Lung (tissue), 12 donors: ENCODE measurements around the gene TDRD9. TPM values are rescaled to one million over a fixed set of nuclear protein-coding genes. Genes with fewer than 3 reads are reported as not detected.
A peak's percentile ranks its signal among the peaks of the same experiment; 100 is the strongest.
"Not testable (repeated sequence)": the region's sequence is repeated elsewhere in the genome, so short reads cannot be mapped to it uniquely, and the experiment has no call there.

ENCODE experiments used
- ATAC-seq: fragments of 200-7000 bp; cut with Tn5 transposase; one replicate; pipeline ENCODE4 v1.9.1; 2020; ENCODE audit warnings: moderate number of reproducible peaks; ENCODE audit not compliant: insufficient read depth, low FRiP score
- DNase-seq, 3 donors: peaks; one replicate each; pipeline ENCODE4 v3.0.0-alpha.2; 2013 to 2017
- H3K27ac ChIP-seq, 2 donors: one replicate each; pipeline ENCODE4 v1.5.1; 2013; ENCODE audit warnings: mild to moderate bottlenecking in 2 of 2, moderate library complexity in 2 of 2, control low read depth in 1 of 2, inconsistent platforms in 1 of 2, low read depth in 1 of 2, low read length in 1 of 2
- H3K27me3 ChIP-seq, 3 donors: one replicate each; pipeline ENCODE4 v1.5.1; 2013; ENCODE audit warnings: low read length in 2 of 3; ENCODE audit not compliant: control insufficient read depth in 3 of 3, insufficient read depth in 3 of 3
- H3K36me3 ChIP-seq, 4 donors: one replicate each; pipeline ENCODE4 v1.5.1; 2013; ENCODE audit warnings: low read length in 4 of 4, mild to moderate bottlenecking in 1 of 4, moderate library complexity in 1 of 4; ENCODE audit not compliant: control insufficient read depth in 4 of 4, insufficient read depth in 4 of 4
- H3K4me1 ChIP-seq, 5 donors: one replicate each; pipeline ENCODE4 v1.5.1; 2013; ENCODE audit warnings: low read length in 5 of 5, mild to moderate bottlenecking in 2 of 5, moderate library complexity in 1 of 5; ENCODE audit not compliant: control insufficient read depth in 5 of 5, insufficient read depth in 5 of 5
- H3K4me3 ChIP-seq: one replicate; pipeline ENCODE4 v1.5.1; 2013; ENCODE audit warnings: mild to moderate bottlenecking, control low read depth, moderate library complexity
- H3K9ac ChIP-seq, 2 donors: one replicate each; pipeline ENCODE4 v1.5.1; 2013; ENCODE audit warnings: low read length in 2 of 2, control low read depth in 1 of 2; ENCODE audit not compliant: insufficient read depth in 1 of 2
- H3K9me3 ChIP-seq, 4 donors: one replicate each; pipeline ENCODE4 v1.5.1; 2013; ENCODE audit warnings: low read length in 3 of 4, mild to moderate bottlenecking in 1 of 4, moderate library complexity in 1 of 4; ENCODE audit not compliant: control insufficient read depth in 4 of 4, insufficient read depth in 3 of 4
- CTCF ChIP-seq: IDR thresholded peaks from 2 replicates; pipeline ENCODE4 v1.5.1; 2012; ENCODE audit warnings: mild to moderate bottlenecking; ENCODE audit errors: control extremely low read depth, extremely low read depth
- WGBS, 2 donors: extraction: QIAGEN DNeasy Blood & Tissue Kit; methylation state at CpG; one replicate each; pipeline ENCODE4 v1.1.7; 2013; 5-methylcytosine and 5-hydroxymethylcytosine counted together
- polyA plus RNA-seq, 2 donors: library from polyadenylated mRNA; stranded (reverse); fragments of 200-250 nt; gene quantifications; one replicate each; pipeline ENCODE4 v1.2.1, GENCODE V29; 2013
- total RNA-seq, 2 donors: library from RNA; depleted of rRNA in 1 of 2; stranded (reverse); fragments of >200 nt in 1 of 2; gene quantifications; one replicate each; pipeline ENCODE4 v1.2.1, GENCODE V29; 2014 to 2021
- donor health status: control.
- donor health status: control.
- donor health status: Bipolar disorder and iron deficiency.
- donor health status: healthy.
- donor health status: DM: yes; HTN: yes; CAD: no.

Gene TDRD9
- total and polyA plus RNA-seq, 4 donors: 2.3 to 8.6 (median 5.3) TPM

GRCh38 chr14:103887557-103888115 is 40.6 kb upstream of the TDRD9 start:
- Histone ChIP-seq H3K36me3 (no peaks in the 10 kb centered on the region), H3K4me1 (peaks cover 0 to 29% (median 15%) of the 10 kb centered on the region in 5 donors), H3K27me3 (no peaks in the 10 kb centered on the region), H3K27ac (no peak overlapping the region), H3K9ac (no peak overlapping the region), H3K9me3 (no peaks in the 10 kb centered on the region), H3K4me3 (no peak overlapping the region)
- no peak for ATAC-seq
- 81 to 94% methylated on average over 10 of the region's 10 CpGs for WGBS, 2 donors
- peak in 1 of 3 donors; percentile 6 for DNase-seq
- no peak for TF ChIP-seq CTCF

DNA sequence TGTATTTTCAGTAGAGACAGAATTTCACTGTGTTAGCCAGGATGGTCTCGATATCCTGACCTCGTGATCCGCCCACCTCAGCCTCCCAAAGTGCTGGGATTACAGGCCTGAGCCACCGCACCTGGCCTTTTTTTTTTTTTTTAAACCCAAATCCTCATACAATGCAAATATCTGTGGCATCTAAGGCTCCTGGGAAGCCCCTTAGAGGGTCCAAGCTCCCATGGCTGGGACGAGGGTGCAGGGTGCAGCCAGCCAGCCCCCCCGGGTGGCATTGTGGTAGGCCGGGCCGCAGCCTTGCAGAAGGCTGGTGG is 39.3 kb upstream of the TDRD9 start:
- 96 to 98% methylated on average over 4 to 6 of the region's 8 CpGs for WGBS, 2 donors
- not testable (repeated sequence) for H3K9me3 ChIP-seq, ATAC-seq, H3K9ac ChIP-seq, H3K4me3 ChIP-seq, DNase-seq, H3K27ac ChIP-seq, H3K36me3 ChIP-seq, H3K27me3 ChIP-seq
- peaks cover 0 to 20% (median 8%) of the 10 kb centered on the region in 5 donors for H3K4me1 ChIP-seq

DNA sequence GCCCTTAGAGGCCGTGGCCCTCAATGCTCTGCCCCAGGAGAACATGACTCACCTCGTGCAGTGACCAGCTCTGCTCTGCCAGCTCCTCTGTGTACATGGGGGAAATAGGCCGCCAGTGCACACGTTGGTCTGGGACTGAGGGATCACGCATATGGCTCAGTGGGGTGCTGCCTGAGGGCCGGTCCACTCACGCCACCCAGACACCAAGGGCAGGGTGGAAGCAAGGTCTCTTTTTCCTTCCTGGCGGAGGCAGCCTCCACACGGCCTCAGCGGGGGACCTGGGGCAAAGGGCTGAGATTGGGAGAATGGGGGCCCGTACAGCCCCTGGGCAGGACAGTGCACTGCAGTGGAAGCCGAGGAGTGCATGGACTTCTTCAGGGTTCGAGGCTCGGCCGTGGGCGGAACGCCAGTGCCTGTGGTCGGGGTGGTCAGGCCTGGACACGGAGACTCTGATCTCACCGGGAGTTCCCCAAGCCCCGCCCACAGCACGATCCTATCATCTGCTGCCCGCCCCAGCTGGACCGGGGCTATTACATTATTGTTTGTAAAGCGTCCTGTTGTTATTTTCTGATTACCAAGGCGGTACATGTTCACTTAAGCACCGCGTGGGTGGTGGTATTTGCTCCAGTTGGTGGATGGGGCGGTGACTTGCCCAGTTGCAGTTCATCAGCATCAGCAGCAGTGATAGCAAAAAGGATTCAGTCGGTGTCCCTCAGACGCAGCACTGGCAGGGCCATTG is 38.8 kb upstream of the TDRD9 start:
- Histone ChIP-seq H3K4me3 (no peak overlapping the region), H3K27me3 (no peaks in the 10 kb centered on the region), H3K36me3 (no peaks in the 10 kb centered on the region), H3K9me3 (no peaks in the 10 kb centered on the region), H3K27ac (peak overlapping the region in 1 of 2 donors; percentile 38), H3K9ac (no peak overlapping the region), H3K4me1 (peaks cover 0 to 20% (median 8%) of the 10 kb centered on the region in 5 donors)
- ATAC-seq (no peak), DNase-seq (peak in 2 of 3 donors; percentile 55 to 61)
- 67 to 84% methylated on average over 30 to 31 of the region's 31 CpGs for WGBS, 2 donors
- no peak for TF ChIP-seq CTCF

GRCh38 chr14:103890052-103890371 is 38.2 kb upstream of the TDRD9 start:
- Histone ChIP-seq H3K4me3 (no peak overlapping the region), H3K36me3 (no peaks in the 10 kb centered on the region), H3K9me3 (no peaks in the 10 kb centered on the region), H3K27ac (peak overlapping the region in 1 of 2 donors; percentile 38), H3K9ac (no peak overlapping the region), H3K4me1 (peaks cover 0 to 21% (median 8%) of the 10 kb centered on the region in 5 donors), H3K27me3 (no peaks in the 10 kb centered on the region)
- ATAC-seq (no peak), DNase-seq (no peak)
- TF ChIP-seq CTCF: no peak
- WGBS, 2 donors: 83 to 89% methylated on average over 10 of the region's 10 CpGs
